VCaP (cell line): ENCODE data around the gene C3orf18.
A peak's percentile ranks its signal among the peaks of the same experiment; 100 is the strongest.

Experiments
- H3K27ac ChIP-seq: fragments of 450-650 bp; 2 replicates; pipeline ENCODE4 v1.5.1; 2017
- TF ChIP-seq, protein P1 (sequence below): fragments of 450-650 bp; conservative IDR thresholded peaks from 2 replicates; pipeline ENCODE4 v1.5.1; 2017; ENCODE audit warnings: mild to moderate bottlenecking, moderate library complexity

C3orf18 gene

DNA sequence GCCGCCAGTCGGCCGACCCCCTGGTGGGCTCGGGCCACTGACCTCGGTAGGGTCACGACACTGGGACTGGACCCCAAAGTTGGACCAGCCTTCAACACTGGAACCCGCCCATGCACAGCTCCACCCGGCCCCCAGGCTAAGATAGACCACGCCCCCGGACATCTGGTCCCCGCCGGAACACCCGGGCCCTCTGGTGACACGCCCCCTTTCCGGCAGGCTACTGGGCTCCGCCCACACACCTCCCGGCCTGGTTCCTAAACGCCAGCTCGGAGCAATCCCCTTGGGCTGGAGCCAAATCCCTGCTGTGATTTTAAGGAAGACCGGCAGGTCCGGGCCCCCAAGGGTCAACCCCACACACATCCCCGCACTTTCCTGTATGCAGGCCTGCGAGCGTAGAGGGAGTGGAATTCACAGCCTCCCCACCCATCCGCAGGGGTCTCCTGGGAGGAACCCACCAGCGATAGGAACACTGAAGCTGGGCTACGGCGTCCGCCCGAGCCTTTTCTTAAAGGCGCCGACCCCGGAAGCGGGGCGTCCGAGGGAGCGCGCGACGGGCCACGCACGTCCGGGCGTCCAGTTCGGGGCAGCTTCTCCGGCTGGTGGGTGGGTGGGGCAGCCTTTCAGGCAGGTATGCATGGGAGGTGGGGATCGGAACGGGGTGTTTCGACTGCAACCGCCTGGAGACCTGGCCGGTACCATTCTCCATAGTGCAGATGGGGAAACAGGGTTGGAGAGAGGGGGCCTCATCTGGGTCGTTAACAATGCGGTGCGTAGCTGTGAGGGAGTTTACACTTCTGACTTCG is 1.6 kb upstream of the C3orf18 start, which contains the start of gene HEMK1:
Gene HEMK1, plus strand, starts transcription at position 576 of the 803 bp plus-strand sequence. CDS start 1,583 bp downstream, outside the sequence.
- TF ChIP-seq, protein P1, sequence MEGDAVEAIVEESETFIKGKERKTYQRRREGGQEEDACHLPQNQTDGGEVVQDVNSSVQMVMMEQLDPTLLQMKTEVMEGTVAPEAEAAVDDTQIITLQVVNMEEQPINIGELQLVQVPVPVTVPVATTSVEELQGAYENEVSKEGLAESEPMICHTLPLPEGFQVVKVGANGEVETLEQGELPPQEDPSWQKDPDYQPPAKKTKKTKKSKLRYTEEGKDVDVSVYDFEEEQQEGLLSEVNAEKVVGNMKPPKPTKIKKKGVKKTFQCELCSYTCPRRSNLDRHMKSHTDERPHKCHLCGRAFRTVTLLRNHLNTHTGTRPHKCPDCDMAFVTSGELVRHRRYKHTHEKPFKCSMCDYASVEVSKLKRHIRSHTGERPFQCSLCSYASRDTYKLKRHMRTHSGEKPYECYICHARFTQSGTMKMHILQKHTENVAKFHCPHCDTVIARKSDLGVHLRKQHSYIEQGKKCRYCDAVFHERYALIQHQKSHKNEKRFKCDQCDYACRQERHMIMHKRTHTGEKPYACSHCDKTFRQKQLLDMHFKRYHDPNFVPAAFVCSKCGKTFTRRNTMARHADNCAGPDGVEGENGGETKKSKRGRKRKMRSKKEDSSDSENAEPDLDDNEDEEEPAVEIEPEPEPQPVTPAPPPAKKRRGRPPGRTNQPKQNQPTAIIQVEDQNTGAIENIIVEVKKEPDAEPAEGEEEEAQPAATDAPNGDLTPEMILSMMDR, result no peak
- H3K27ac ChIP-seq, result peak within 1 kb of the TSS; percentile 94

DNA sequence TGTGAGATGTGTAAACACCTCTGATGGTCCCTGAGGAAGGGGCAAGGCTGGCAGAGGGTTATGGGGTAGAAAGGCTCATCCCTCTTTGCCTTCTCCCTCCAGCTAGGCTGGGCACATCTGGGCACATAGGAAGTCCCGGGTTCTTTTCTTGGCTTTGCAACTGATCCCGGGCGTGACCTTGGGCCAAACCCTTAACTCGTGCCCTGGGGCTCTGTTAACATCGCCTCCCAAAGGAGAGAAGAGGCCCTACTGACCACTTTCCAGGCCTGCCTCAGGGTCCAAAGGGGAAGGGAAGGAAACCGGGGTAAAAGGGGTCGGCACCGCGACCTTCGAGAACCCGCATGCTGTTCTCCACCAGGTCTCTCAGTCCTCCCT is 549 bp downstream of the C3orf18 start:
- TF ChIP-seq, protein P1, result no peak
- peak overlapping the region; percentile 94; the same call in 1 of the 2 replicates for H3K27ac ChIP-seq

DNA sequence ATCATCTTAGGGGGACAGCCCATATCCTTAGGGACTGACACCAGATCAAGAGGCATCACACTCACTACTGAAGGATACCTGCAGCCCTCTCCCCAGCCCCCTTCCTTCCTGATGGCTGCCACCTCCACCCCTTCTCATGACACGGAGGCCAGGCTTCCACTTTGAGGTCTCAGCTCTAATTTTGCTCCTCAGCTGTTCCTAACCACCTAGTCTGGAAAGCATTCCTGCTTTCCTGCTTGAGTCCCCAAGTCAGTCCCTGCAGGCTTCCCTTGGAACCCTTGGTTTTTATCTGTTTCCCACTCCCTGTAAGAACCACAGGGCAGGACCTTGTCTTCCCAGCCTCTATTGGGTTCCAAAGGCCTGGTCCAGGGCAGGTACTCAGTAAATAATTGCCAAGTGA is 3.2 kb downstream of the C3orf18 start:
- no peak overlapping the region for H3K27ac ChIP-seq
- TF ChIP-seq, protein P1, result no peak

DNA sequence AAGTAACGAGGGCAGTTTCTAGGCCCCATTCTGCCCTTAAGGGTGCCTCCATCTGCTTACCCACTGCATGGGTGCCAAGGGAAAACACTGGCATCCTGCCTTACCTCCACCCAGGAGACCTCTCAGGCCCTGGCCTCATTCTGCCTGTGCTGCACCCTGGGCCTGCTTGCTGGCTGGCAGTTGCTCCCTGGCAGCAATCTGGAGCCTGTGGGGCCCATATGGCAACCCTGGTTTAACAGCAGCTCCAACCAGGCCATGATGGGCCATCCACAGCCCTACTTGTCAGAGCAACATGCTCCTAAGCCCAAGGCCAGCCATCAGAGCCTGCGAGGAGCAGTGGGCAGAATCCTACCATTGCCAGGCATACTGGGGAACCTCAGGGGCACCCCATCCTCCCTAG is 3.7 kb downstream of the C3orf18 start:
- TF ChIP-seq, protein P1, result no peak

DNA sequence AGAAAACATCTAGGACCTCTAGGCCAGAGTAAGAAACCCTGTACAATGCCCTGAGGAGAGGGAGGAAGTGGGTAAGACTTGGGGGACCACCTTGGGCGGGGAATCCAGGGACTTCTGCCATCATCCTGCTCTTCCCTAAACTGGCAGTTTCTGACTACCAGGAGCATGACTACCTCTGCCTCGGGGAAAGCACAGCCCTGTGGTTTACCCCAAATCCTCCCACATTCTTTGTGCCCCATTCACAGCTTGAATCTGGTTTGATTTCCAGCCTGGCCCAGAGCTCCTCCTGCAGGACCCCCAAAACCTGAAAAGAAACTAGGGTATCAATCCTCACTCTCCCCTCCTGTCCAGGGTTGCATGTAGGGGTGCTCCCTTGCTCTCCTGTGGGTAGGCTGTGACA is 4.7 kb downstream of the C3orf18 start:
- no peak overlapping the region for H3K27ac ChIP-seq

More for the DNA sequence above, 3.7 kb downstream of the C3orf18 start:
- no peak overlapping the region for H3K27ac ChIP-seq

DNA sequence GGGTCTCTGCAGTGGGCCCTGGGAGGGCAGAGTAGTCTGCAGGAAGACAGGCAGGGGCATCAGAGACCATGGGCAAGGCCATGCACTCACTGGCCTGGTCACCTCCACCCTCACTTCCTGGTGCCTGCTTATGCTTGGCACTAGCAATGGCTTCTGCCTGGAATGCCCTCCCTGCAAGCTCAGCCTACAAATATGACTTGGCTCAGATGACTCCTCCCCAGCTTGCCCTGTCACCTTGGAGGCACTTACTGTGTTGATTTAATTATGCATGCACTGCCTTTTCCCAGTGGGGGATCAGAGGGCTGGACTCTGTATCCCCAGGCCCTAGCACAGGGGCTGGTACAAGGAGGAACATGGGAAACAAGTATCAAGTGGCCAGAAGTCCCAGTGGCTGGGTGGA is 7.8 kb downstream of the C3orf18 start:
- TF ChIP-seq, protein P1, result no peak
- H3K27ac ChIP-seq, result no peak overlapping the region

More for the DNA sequence above, 4.7 kb downstream of the C3orf18 start:
- TF ChIP-seq, protein P1, result no peak

DNA sequence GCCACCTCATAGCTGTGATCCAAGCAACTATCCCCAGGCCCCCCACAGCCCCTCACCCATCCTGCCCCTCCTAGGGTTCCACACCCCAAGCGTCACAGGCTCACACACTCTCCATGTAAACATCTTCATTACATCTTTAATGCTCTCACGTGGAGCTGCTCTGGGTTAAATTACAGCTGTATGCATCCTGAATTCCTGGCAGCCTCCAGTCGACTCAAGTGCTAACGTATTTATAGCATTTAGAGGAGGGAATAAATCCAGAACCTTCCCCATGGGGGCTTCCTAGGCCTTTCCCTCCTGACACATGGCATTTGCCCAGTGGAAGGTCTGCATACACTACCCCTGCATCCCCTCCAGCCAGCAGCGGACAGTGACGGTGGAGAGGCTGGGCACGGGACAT is 9.6 kb downstream of the C3orf18 start:
- TF ChIP-seq, protein P1, result no peak
- H3K27ac ChIP-seq, result no peak overlapping the region
